ENCODE measurements around the gene CYFIP1. TPM values are rescaled to one million over a fixed set of nuclear protein-coding genes. Genes with fewer than 3 reads are reported as not detected.

Gene CYFIP1
- total and polyA plus RNA-seq, 7 donors, result 45.0 to 99.6 (median 69.8) TPM

DNA sequence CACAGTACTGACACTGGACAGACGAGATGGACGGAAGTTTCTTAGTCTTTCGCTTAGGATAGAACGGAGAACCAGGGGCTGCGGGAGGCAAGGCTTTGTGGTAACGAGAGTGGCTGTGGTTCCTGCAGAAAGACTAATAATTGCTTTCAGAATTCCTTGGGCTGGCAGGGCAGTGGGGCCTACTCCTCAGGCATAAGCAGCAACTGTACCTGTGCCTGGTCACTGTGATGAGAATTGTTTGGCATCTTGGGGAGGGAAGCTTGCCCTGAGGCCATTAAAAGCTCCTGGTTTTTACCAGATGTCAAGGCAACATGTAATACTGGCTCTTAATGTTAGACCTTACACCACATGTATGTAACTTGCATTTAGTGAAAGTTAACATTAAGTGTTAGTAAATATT is 134.1 kb downstream of the CYFIP1 start:
- Histone ChIP-seq H3K36me3 (peaks cover 0 to 14% (median 0%) of the 10 kb centered on the region in 4 donors), H3K27ac (peak overlapping the region in 1 of 4 donors; percentile 3), H3K4me1 (peaks cover 0 to 10% (median 4%) of the 10 kb centered on the region in 4 donors), H3K9me3 (no peaks in the 10 kb centered on the region), H3K4me3 (no peak overlapping the region), H3K27me3 (no peaks in the 10 kb centered on the region)
- intact Hi-C loops (cut with DNase I), result no loop called here
- no peak for TF ChIP-seq CTCF (IDR thresholded peaks at IDR 0.05)
- no peak for TF ChIP-seq EP300 (IDR thresholded peaks at IDR 0.05)
- no peak for TF ChIP-seq POLR2A (IDR thresholded peaks at IDR 0.05)
- TF ChIP-seq POLR2AphosphoS5 (IDR thresholded peaks at IDR 0.05), result no peak
- no peak for DNase-seq
- WGBS, 2 donors, result 91 to 95% methylated on average over 6 of the region's 6 CpGs

DNA sequence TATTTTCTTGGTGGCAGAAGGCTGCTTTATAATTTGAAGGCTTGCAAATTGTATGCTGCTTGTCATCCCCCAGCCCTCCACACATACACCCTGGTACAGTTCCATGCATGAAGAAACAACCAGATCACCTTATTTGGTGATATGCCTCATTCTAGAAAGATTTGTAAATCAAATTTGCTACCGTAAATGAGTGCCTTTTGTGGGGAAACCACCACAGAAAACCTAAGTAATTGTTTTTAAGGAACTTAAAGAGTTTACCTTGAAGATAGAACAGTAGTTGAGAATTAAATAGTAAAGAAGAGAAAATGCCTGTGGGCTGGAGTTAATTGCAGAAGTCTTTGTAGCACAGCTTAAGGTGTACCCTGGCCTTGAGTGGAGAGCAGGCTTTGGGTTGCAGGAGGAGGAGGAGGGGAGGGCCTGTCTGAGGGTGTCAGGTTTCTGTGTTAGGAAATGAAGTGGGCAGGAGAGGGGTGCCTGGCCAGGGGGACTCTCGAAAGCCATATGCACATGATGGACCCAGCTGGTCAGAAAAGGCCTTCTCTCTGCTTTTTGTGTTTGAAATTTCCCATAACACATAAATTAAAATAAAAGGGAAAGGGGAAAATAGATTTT is 134.8 kb downstream of the CYFIP1 start:
- peaks cover 0 to 14% (median 0%) of the 10 kb centered on the region in 4 donors for H3K36me3 ChIP-seq
- peaks cover 0 to 16% (median 11%) of the 10 kb centered on the region in 4 donors for H3K4me1 ChIP-seq
- no peak for TF ChIP-seq EP300 (IDR thresholded peaks at IDR 0.05)
- no peak for TF ChIP-seq POLR2AphosphoS5 (IDR thresholded peaks at IDR 0.05)
- TF ChIP-seq POLR2A (IDR thresholded peaks at IDR 0.05), result no peak
- no peak for TF ChIP-seq CTCF (IDR thresholded peaks at IDR 0.05)
- intact Hi-C loops (cut with DNase I), result no loop called here
- no peaks in the 10 kb centered on the region for H3K27me3 ChIP-seq
- no peaks in the 10 kb centered on the region for H3K9me3 ChIP-seq
- no peak overlapping the region for H3K27ac ChIP-seq
- H3K4me3 ChIP-seq, result no peak overlapping the region
- DNase-seq, result no peak
- WGBS, 2 donors, result 69 to 80% methylated on average over 2 of the region's 2 CpGs

DNA sequence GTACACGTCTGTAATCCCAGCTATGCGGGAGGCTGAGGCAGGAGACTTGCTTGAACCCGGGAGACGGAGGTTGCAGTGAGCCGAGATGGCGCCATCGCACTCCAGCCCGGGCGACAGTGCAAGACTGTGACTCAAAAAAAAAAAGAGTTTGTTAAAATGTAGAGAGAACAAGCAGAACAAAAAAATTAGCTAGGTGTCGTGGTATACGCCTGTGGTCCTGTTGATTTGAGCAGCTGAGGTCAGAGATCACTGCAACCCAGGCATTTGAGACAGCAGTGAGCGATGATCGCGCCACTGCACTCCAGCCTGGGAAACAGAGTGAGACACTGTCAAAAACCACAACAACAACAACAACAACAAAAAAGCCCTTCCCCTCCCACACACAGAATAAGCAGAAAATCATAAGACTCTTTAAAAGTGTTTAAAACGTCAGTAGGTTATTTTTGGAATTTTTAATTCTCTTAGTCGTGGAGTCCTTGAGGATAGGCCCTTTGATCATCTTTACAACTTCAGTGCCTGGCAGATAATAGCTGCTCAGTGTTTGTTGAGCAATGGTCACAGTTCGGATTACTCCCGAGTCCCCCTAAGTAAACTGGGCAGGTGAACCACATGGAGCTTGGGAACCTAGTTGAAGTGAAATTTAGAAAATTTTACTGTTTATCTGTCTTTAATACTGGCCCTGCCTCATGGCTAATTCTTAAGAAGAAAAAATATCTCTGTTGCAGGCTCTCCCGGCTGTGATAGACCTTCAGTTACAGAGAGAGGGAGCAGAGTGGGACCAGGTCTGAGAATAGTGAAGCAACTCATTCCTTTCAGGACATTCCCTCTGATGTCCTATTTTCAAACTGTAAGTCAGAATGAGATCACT is 135.5 kb downstream of the CYFIP1 start:
- DNase-seq, result no peak
- Histone ChIP-seq H3K4me1 (peaks cover 0 to 24% (median 18%) of the 10 kb centered on the region in 4 donors), H3K4me3 (no peak overlapping the region), H3K27ac (no peak overlapping the region), H3K27me3 (no peaks in the 10 kb centered on the region), H3K9me3 (no peaks in the 10 kb centered on the region), H3K36me3 (peaks cover 0 to 14% (median 0%) of the 10 kb centered on the region in 4 donors)
- intact Hi-C loops (cut with DNase I), result no loop called here
- WGBS, 2 donors, result 74 to 85% methylated on average over 19 of the region's 19 CpGs
- no peak for TF ChIP-seq POLR2A (IDR thresholded peaks at IDR 0.05)
- no peak for TF ChIP-seq POLR2AphosphoS5 (IDR thresholded peaks at IDR 0.05)
- TF ChIP-seq CTCF (IDR thresholded peaks at IDR 0.05), result no peak
- TF ChIP-seq EP300 (IDR thresholded peaks at IDR 0.05), result no peak

- H3K4me1 ChIP-seq, result peaks cover 0 to 27% (median 20%) of the 10 kb centered on the region in 4 donors
- H3K9me3 ChIP-seq, result no peaks in the 10 kb centered on the region
- no peak for DNase-seq
- H3K36me3 ChIP-seq, result no peaks in the 10 kb centered on the region
- peak overlapping the region; percentile 59 to 86 (median 70) for H3K4me3 ChIP-seq
- peak overlapping the region; percentile 86 to 97 (median 94) for H3K27ac ChIP-seq
- intact Hi-C loops (cut with DNase I), result loop anchor here (2.0 to 5.0 kb wide), 4 partner anchors 108 to 200 kb away; partner anchors contain the start of gene TUBGCP5
- H3K27me3 ChIP-seq, result no peaks in the 10 kb centered on the region
- 0% methylated on average over 16 of the region's 16 CpGs for WGBS, 2 donors
- TF ChIP-seq CTCF (IDR thresholded peaks at IDR 0.05), result no peak
- no peak for TF ChIP-seq EP300 (IDR thresholded peaks at IDR 0.05)
- no peak for TF ChIP-seq POLR2AphosphoS5 (IDR thresholded peaks at IDR 0.05)
- no peak for TF ChIP-seq POLR2A (IDR thresholded peaks at IDR 0.05)
Measured at GRCh38 chr15:22839046-22839695, 141.0 kb downstream of the CYFIP1 start.

Measured in sigmoid colon (tissue), 7 donors.